Dedifferentiated amniotic fluid mesenchymal stem cell (primary cell): ENCODE results near the gene VARS1.
A peak's percentile ranks its signal among the peaks of the same experiment; 100 is the strongest.
"Not testable (repeated sequence)": the region's sequence is repeated elsewhere in the genome, so short reads cannot be mapped to it uniquely, and the experiment has no call there.

ENCODE experiments used
- DNase-seq: peaks from one replicate; pipeline ENCODE4 v3.0.0-alpha.2; 2016; ENCODE audit errors: extremely low spot score

VARS1 gene

GRCh38 chr6:31794294-31794865, 1.2 kb downstream of the VARS1 start:
- peak; percentile 38 for DNase-seq

GRCh38 chr6:31793927-31794245, 1.7 kb downstream of the VARS1 start:
- not testable (repeated sequence) for DNase-seq

GRCh38 chr6:31792761-31793171, 2.8 kb downstream of the VARS1 start:
- no peak for DNase-seq

- DNase-seq, result no peak
Observed at GRCh38 chr6:31792090-31792374, 3.5 kb downstream of the VARS1 start.

- DNase-seq, result peak; percentile 40
Observed at GRCh38 chr6:31791324-31792089, 4.0 kb downstream of the VARS1 start.

- no peak for DNase-seq
Observed at GRCh38 chr6:31785475-31785874, 10.1 kb downstream of the VARS1 start.

- DNase-seq, result no peak
Observed at GRCh38 chr6:31784098-31784925, 11.2 kb downstream of the VARS1 start.

- no peak for DNase-seq
Observed at GRCh38 chr6:31782126-31782855, 13.3 kb downstream of the VARS1 start.

GRCh38 chr6:31781244-31782125, 14.1 kb downstream of the VARS1 start:
- no peak for DNase-seq

GRCh38 chr6:31780507-31781243, 14.9 kb downstream of the VARS1 start:
- no peak for DNase-seq

GRCh38 chr6:31779908-31780307, 15.6 kb downstream of the VARS1 start:
- no peak for DNase-seq

- no peak for DNase-seq
Observed at GRCh38 chr6:31778999-31779885, 16.3 kb downstream of the VARS1 start.

GRCh38 chr6:31778193-31778592, 17.4 kb downstream of the VARS1 start:
- DNase-seq, result no peak

- DNase-seq, result no peak
Observed at GRCh38 chr6:31777667-31778050, 17.9 kb downstream of the VARS1 start.

- peak; percentile 23 for DNase-seq
Observed at GRCh38 chr6:31776989-31777666, 18.4 kb downstream of the VARS1 start, which contains the start of gene VWA7. Gene VWA7, minus strand, starts transcription at chr6:31777328. Its CDS starts 549 bp downstream, at chr6:31776779.

- DNase-seq, result no peak
Observed at GRCh38 chr6:31776485-31776988, 19.0 kb downstream of the VARS1 start.

- no peak for DNase-seq
Observed at GRCh38 chr6:31775633-31776484, 19.7 kb downstream of the VARS1 start.

- DNase-seq, result no peak
Observed at GRCh38 chr6:31775184-31775583, 20.4 kb downstream of the VARS1 start.
